PC-9 (cell line): ENCODE measurements around the gene VWA2. TPM values are rescaled to one million over a fixed set of nuclear protein-coding genes. Genes with fewer than 3 reads are reported as not detected.

Experiments used
- BruUV-seq: library from RNA; stranded (reverse); fragments of 400-500 nt; replicated peaks from 2 replicates; lab custom pipeline; 2021; lab: Mats Ljungman, UMichigan
- CTCF ChIA-PET: fragments of 300-600 bp; sonication (Branson Sonifier 250); formaldehyde crosslinking; loops from one replicate; lab custom pipeline; 2022; ENCODE audit warnings: antibody characterized with exemption; lab: Charles Lee
- POLR2A ChIA-PET: fragments of 300-600 bp; sonication (Branson Sonifier 250); formaldehyde crosslinking; loops from one replicate; lab custom pipeline; 2022; ENCODE audit warnings: antibody characterized with exemption; ENCODE audit not compliant: unreplicated experiment; lab: Charles Lee
- DNase-seq, 2 experiments: peaks; one replicate each; pipeline versions ENCODE4 v3.0.0 to v3.0.0-alpha.2; 2015 to 2022; ENCODE audit warnings: mixed read lengths in 1 of 2
- H2AFZ ChIP-seq: fragments of 200-600 bp; sonication (generic); 2 replicates; pipeline ENCODE4 v1.8.1; 2017; ENCODE audit warnings: antibody characterized with exemption
- H3F3A ChIP-seq: fragments of 200-600 bp; sonication (generic); 2 replicates; pipeline ENCODE4 v1.8.1; 2017; ENCODE audit warnings: antibody characterized with exemption, mild to moderate bottlenecking, low read depth; ENCODE audit not compliant: insufficient read depth
- H3K27ac ChIP-seq: fragments of 200-600 bp; sonication (generic); 2 replicates; pipeline ENCODE4 v1.6.1; 2016; ENCODE audit warnings: mixed run types
- H3K27me3 ChIP-seq: fragments of 200-600 bp; sonication (generic); 2 replicates; pipeline ENCODE4 v1.6.1; 2016; ENCODE audit warnings: low read depth, mixed run types; ENCODE audit not compliant: insufficient read depth
- H3K36me3 ChIP-seq: fragments of 200-600 bp; sonication (generic); 2 replicates; pipeline ENCODE4 v1.6.1; 2016; ENCODE audit warnings: low read depth, mixed run types
- H3K4me1 ChIP-seq: fragments of 200-600 bp; sonication (generic); replicated peaks from 2 replicates; pipeline ENCODE4 v1.6.1; 2016; ENCODE audit warnings: mixed run types; ENCODE audit not compliant: insufficient read depth
- H3K4me2 ChIP-seq: fragments of 200-600 bp; sonication (generic); 2 replicates; pipeline ENCODE4 v1.6.1; 2017; ENCODE audit warnings: mixed run types
- H3K4me3 ChIP-seq: fragments of 200-600 bp; sonication (generic); 2 replicates; pipeline ENCODE4 v1.6.1; 2016; ENCODE audit warnings: mixed run types
- H3K79me2 ChIP-seq: fragments of 200-600 bp; sonication (generic); 2 replicates; pipeline ENCODE4 v1.6.1; 2017; ENCODE audit warnings: low read depth, mixed run types
- H3K9me2 ChIP-seq: fragments of 200-600 bp; sonication (generic); 2 replicates; pipeline ENCODE4 v1.8.1; 2017; ENCODE audit warnings: mild to moderate bottlenecking; ENCODE audit not compliant: insufficient read depth
- H3K9me3 ChIP-seq: fragments of 200-600 bp; sonication (generic); 2 replicates; pipeline ENCODE4 v1.8.1; 2016; ENCODE audit warnings: low read depth; ENCODE audit not compliant: insufficient read depth
- H4K20me1 ChIP-seq: fragments of 200-600 bp; sonication (generic); 2 replicates; pipeline ENCODE4 v1.8.1; 2017; ENCODE audit not compliant: insufficient read depth
- CTCF ChIP-seq: fragments of 200-600 bp; sonication (generic); conservative IDR thresholded peaks from 2 replicates; pipeline ENCODE4 v1.6.1; 2017; ENCODE audit warnings: mixed run types, antibody characterized with exemption, mild to moderate bottlenecking, moderate library complexity
- EZH2 ChIP-seq: fragments of 200-600 bp; sonication (generic); IDR thresholded peaks from 2 replicates; pipeline ENCODE4 v1.8.0; 2017; ENCODE audit warnings: antibody characterized with exemption, low read depth
- intact Hi-C: fragments of 100-400 bp; cut with micrococcal nuclease; formaldehyde crosslinking; loops from one replicate; pipeline ENCODE4 v1.10.0; 2022; ENCODE audit not compliant: unreplicated experiment
- total RNA-seq: library from RNA; stranded (reverse); gene quantifications from 2 replicates; pipeline ENCODE4 v1.2.3, GENCODE V29; 2021

VWA2 gene
- total RNA-seq, 1 experiment from 2014 or later, result 0.48 TPM

DNA sequence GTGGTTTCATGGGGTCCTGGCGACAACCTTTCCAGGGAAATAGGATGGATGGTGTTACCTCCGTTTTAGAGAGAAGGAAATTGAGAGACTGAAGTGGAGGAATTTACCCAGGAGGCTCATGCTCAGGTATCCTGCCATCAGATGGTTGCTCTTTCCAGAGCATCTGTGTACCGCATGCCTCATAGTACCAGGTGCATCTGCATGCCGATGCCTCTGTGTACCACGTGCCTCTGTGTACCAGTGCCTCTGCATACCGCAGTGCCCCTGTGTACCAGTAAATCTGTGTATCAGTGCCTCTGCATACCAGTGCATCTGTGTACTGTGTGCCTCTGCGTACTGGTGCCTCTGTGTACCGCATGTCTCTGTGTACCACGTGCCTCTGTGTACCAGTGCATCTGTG is 3.2 kb downstream of the VWA2 start:
- Histone ChIP-seq H4K20me1 (no peaks in the 10 kb centered on the region), H3K4me2 (no peak overlapping the region), H3K36me3 (no peaks in the 10 kb centered on the region), H3K9me3 (no peaks in the 10 kb centered on the region), H3K27me3 (no peaks in the 10 kb centered on the region), H2AFZ (no peak overlapping the region), H3K4me3 (no peak overlapping the region), H3K4me1 (peaks cover 25% of the 10 kb centered on the region), H3K79me2 (no peaks in the 10 kb centered on the region), H3K9me2 (no peaks in the 10 kb centered on the region), H3F3A (peaks cover 3% of the 10 kb centered on the region; the same call in 1 of the 2 replicates), H3K27ac (no peak overlapping the region)
- POLR2A ChIA-PET, result no interaction called here
- TF ChIP-seq CTCF (no peak), EZH2 (no peak)
- no TSS peak for BruUV-seq
- no peak for DNase-seq
- CTCF ChIA-PET, result no interaction called here
- intact Hi-C loops, result no loop called here

- ChIA-PET POLR2A (no interaction called here), CTCF (no interaction called here)
- Histone ChIP-seq H2AFZ (no peak overlapping the region), H3K9me2 (no peaks in the 10 kb centered on the region), H3K79me2 (no peaks in the 10 kb centered on the region), H3K9me3 (no peaks in the 10 kb centered on the region), H3K27ac (no peak overlapping the region), H3F3A (peaks cover 7% of the 10 kb centered on the region; the same call in 1 of the 2 replicates), H3K4me3 (no peak overlapping the region), H3K4me2 (no peak overlapping the region), H3K27me3 (no peaks in the 10 kb centered on the region), H4K20me1 (no peaks in the 10 kb centered on the region), H3K36me3 (no peaks in the 10 kb centered on the region), H3K4me1 (peaks cover 32% of the 10 kb centered on the region)
- intact Hi-C loops, result loop anchor here (2.0 kb wide), 1 partner anchor 27 kb away; no protein-coding TSS in a partner anchor
- BruUV-seq, result no TSS peak
- DNase-seq, result no peak
- TF ChIP-seq CTCF (no peak), EZH2 (no peak)
These were observed 4.6 kb downstream of the VWA2 start for GRCh38 chr10:114243661-114244060.

GRCh38 chr10:114244126-114244525 is 5.1 kb downstream of the VWA2 start:
- POLR2A ChIA-PET, result no interaction called here
- Histone ChIP-seq H3K36me3 (no peaks in the 10 kb centered on the region), H2AFZ (no peak overlapping the region), H3K4me1 (peaks cover 32% of the 10 kb centered on the region), H3K4me2 (no peak overlapping the region), H3K9me3 (no peaks in the 10 kb centered on the region), H4K20me1 (no peaks in the 10 kb centered on the region), H3K27me3 (no peaks in the 10 kb centered on the region), H3K4me3 (no peak overlapping the region), H3K9me2 (no peaks in the 10 kb centered on the region), H3K79me2 (no peaks in the 10 kb centered on the region), H3F3A (peaks cover 7% of the 10 kb centered on the region; the same call in 1 of the 2 replicates), H3K27ac (no peak overlapping the region)
- CTCF ChIA-PET, result no interaction called here
- no peak for TF ChIP-seq CTCF
- no peak for TF ChIP-seq EZH2
- no TSS peak for BruUV-seq
- intact Hi-C loops, result loop anchor here (2.0 kb wide), 1 partner anchor 27 kb away; no protein-coding TSS in a partner anchor
- DNase-seq, result no peak
